B cell (primary cell): ENCODE measurements around the gene UNC93B1.
"Not testable (repeated sequence)": the region's sequence is repeated elsewhere in the genome, so short reads cannot be mapped to it uniquely, and the experiment has no call there.

Source experiments
- CTCF ChIP-seq: fragments of 200-600 bp; IDR thresholded peaks from one replicate; pipeline ENCODE4 v1.8.0; 2022; ENCODE audit warnings: antibody characterized with exemption, mild to moderate bottlenecking
- EZH2 ChIP-seq: IDR thresholded peaks from 2 replicates; pipeline ENCODE4 v1.6.1; 2012; ENCODE audit warnings: borderline replicate concordance, low read depth, mild to moderate bottlenecking, moderate library complexity, low read length; ENCODE audit not compliant: insufficient read depth, poor library complexity, severe bottlenecking

GRCh38 chr11:67956236-67956635, 47.7 kb downstream of the UNC93B1 start:
- not testable (repeated sequence) for TF ChIP-seq CTCF, EZH2
